ENCODE measurements around the gene GAN.
"Not testable (repeated sequence)": the region's sequence is repeated elsewhere in the genome, so short reads cannot be mapped to it uniquely, and the experiment has no call there.

GAN gene

GRCh38 chr16:81419806-81420205 is 105.0 kb downstream of the GAN start:
- no peak overlapping the region for H3K4me2 ChIP-seq (ENCODE audit: low read length)
- no peak overlapping the region for H3K18ac ChIP-seq (ENCODE audit: low read length)
- no peaks in the 10 kb centered on the region for H3K79me1 ChIP-seq (ENCODE audit: low read length)
- H3K27ac ChIP-seq (ENCODE audit: low read depth, low read length): no peak overlapping the region
- H3K4me1 ChIP-seq (ENCODE audit: control insufficient read depth, low read depth, low read length): no peaks in the 10 kb centered on the region
- H3K23ac ChIP-seq (ENCODE audit: low read length): no peak overlapping the region
- no peak overlapping the region for H3K4me3 ChIP-seq (ENCODE audit: low read length)
- H4K5ac ChIP-seq (ENCODE audit: low read length): no peak overlapping the region
- no peak overlapping the region for H2AK5ac ChIP-seq (ENCODE audit: low read length)
- H3K36me3 ChIP-seq (ENCODE audit: control insufficient read depth, insufficient read depth, low read length): no peaks in the 10 kb centered on the region
- H4K8ac ChIP-seq (ENCODE audit: low read depth, low read length): no peak overlapping the region
- no peak overlapping the region for H3K4ac ChIP-seq (ENCODE audit: low read depth, low read length)
- no peak for DNase-seq
- H2BK120ac ChIP-seq (ENCODE audit: low read depth, low read length): no peak overlapping the region
- no peaks in the 10 kb centered on the region for H3K79me2 ChIP-seq (ENCODE audit: control insufficient read depth, insufficient read depth, low read length)
- no peak overlapping the region for H2BK15ac ChIP-seq (replicated peaks; ENCODE audit: low read depth)
- H2BK5ac ChIP-seq (ENCODE audit: low read length): no peak overlapping the region
- H3K27me3 ChIP-seq (ENCODE audit: insufficient read depth, low read length, poor library complexity): no peaks in the 10 kb centered on the region
- H3K9ac ChIP-seq (ENCODE audit: low read length): no peak overlapping the region
- no CpG with 5 or more reads among the region's 9 CpGs for WGBS (ENCODE audit: extremely low coverage, insufficient coverage, low lambda C conversion rate)
- no peak overlapping the region for H3K56ac ChIP-seq (ENCODE audit: low read length)

GRCh38 chr16:81421126-81421525 is 106.4 kb downstream of the GAN start:
- no peak for DNase-seq
- Histone ChIP-seq H2BK15ac (replicated peaks; ENCODE audit: low read depth) (no peak overlapping the region), H3K79me1 (ENCODE audit: low read length) (no peaks in the 10 kb centered on the region), H3K79me2 (ENCODE audit: control insufficient read depth, insufficient read depth, low read length) (no peaks in the 10 kb centered on the region), H3K18ac (ENCODE audit: low read length) (no peak overlapping the region), H3K27ac (ENCODE audit: low read depth, low read length) (no peak overlapping the region), H3K9ac (ENCODE audit: low read length) (no peak overlapping the region), H2BK5ac (ENCODE audit: low read length) (no peak overlapping the region), H2BK120ac (ENCODE audit: low read depth, low read length) (no peak overlapping the region), H3K23ac (ENCODE audit: low read length) (no peak overlapping the region), H3K36me3 (ENCODE audit: control insufficient read depth, insufficient read depth, low read length) (no peaks in the 10 kb centered on the region), H3K4me2 (ENCODE audit: low read length) (no peak overlapping the region), H3K4me1 (ENCODE audit: control insufficient read depth, low read depth, low read length) (no peaks in the 10 kb centered on the region), H2AK5ac (ENCODE audit: low read length) (no peak overlapping the region), H3K4ac (ENCODE audit: low read depth, low read length) (no peak overlapping the region), H3K27me3 (ENCODE audit: insufficient read depth, low read length, poor library complexity) (no peaks in the 10 kb centered on the region), H3K56ac (ENCODE audit: low read length) (no peak overlapping the region), H3K4me3 (ENCODE audit: low read length) (no peak overlapping the region), H4K5ac (ENCODE audit: low read length) (no peak overlapping the region), H4K8ac (ENCODE audit: low read depth, low read length) (no peak overlapping the region)
- WGBS (ENCODE audit: extremely low coverage, insufficient coverage, low lambda C conversion rate): no CpG with 5 or more reads among the region's 2 CpGs

DNA sequence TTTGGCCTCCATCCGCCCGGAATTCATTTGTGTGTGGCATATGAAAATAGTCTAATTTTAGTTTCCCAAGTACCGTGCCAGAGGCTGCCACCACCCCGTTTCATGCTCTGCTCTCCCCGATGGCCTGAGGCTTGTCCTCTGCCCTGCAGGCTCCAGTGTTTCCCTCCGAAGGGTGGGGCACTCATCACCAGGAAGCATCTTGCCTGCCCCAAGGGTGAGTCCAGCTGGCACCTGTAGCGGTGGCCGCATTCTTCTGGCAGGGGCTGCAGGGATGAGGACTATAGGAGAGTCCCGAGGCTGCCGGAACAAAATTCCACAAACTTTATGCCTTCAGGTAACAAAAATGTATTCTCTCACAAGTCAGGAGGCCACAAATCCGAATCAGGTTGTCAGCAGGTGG is 106.8 kb downstream of the GAN start:
- Histone ChIP-seq H3K4me2 (ENCODE audit: low read length) (no peak overlapping the region), H2BK15ac (replicated peaks; ENCODE audit: low read depth) (no peak overlapping the region), H3K4ac (ENCODE audit: low read depth, low read length) (no peak overlapping the region), H2BK120ac (ENCODE audit: low read depth, low read length) (no peak overlapping the region), H3K79me2 (ENCODE audit: control insufficient read depth, insufficient read depth, low read length) (no peaks in the 10 kb centered on the region), H2BK5ac (ENCODE audit: low read length) (no peak overlapping the region), H3K79me1 (ENCODE audit: low read length) (no peaks in the 10 kb centered on the region), H3K18ac (ENCODE audit: low read length) (no peak overlapping the region), H4K5ac (ENCODE audit: low read length) (no peak overlapping the region), H3K4me1 (ENCODE audit: control insufficient read depth, low read depth, low read length) (no peaks in the 10 kb centered on the region), H4K8ac (ENCODE audit: low read depth, low read length) (no peak overlapping the region), H3K27me3 (ENCODE audit: insufficient read depth, low read length, poor library complexity) (no peaks in the 10 kb centered on the region), H3K36me3 (ENCODE audit: control insufficient read depth, insufficient read depth, low read length) (no peaks in the 10 kb centered on the region), H3K27ac (ENCODE audit: low read depth, low read length) (no peak overlapping the region), H3K23ac (ENCODE audit: low read length) (no peak overlapping the region), H3K4me3 (ENCODE audit: low read length) (no peak overlapping the region), H2AK5ac (ENCODE audit: low read length) (no peak overlapping the region), H3K56ac (ENCODE audit: low read length) (no peak overlapping the region), H3K9ac (ENCODE audit: low read length) (no peak overlapping the region)
- DNase-seq: no peak
- no CpG with 5 or more reads among the region's 11 CpGs for WGBS (ENCODE audit: extremely low coverage, insufficient coverage, low lambda C conversion rate)

DNA sequence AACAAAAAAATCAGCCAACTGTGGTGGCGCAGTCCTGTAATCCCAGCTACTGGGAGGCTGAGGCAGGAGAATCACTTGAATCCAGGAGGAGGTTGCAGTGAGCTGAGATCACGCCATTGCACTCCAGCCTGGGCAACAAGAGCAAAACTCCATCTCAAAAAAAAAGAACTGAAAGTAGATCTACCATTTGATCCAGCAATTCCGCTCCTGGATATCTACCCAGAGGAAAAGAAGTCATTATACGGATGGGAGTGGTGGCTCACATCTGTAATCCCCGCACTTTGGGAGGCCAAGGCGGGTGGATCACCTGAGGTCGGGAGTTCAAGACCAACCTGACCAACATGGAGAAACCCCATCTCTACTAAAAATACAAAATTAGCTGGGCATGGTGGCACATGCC is 107.4 kb downstream of the GAN start:
- not testable (repeated sequence) for H4K5ac ChIP-seq (ENCODE audit: low read length); H3K4ac ChIP-seq (ENCODE audit: low read depth, low read length); H2BK5ac ChIP-seq (ENCODE audit: low read length); H3K56ac ChIP-seq (ENCODE audit: low read length); H3K23ac ChIP-seq (ENCODE audit: low read length); H3K4me3 ChIP-seq (ENCODE audit: low read length); H2BK120ac ChIP-seq (ENCODE audit: low read depth, low read length); H3K36me3 ChIP-seq (ENCODE audit: control insufficient read depth, insufficient read depth, low read length); H3K4me2 ChIP-seq (ENCODE audit: low read length); H3K9ac ChIP-seq (ENCODE audit: low read length); H3K79me2 ChIP-seq (ENCODE audit: control insufficient read depth, insufficient read depth, low read length); H3K27ac ChIP-seq (ENCODE audit: low read depth, low read length); DNase-seq; H3K18ac ChIP-seq (ENCODE audit: low read length); H4K8ac ChIP-seq (ENCODE audit: low read depth, low read length); H3K79me1 ChIP-seq (ENCODE audit: low read length); H2AK5ac ChIP-seq (ENCODE audit: low read length); H3K4me1 ChIP-seq (ENCODE audit: control insufficient read depth, low read depth, low read length); H3K27me3 ChIP-seq (ENCODE audit: insufficient read depth, low read length, poor library complexity); H2BK15ac ChIP-seq (replicated peaks; ENCODE audit: low read depth)
- WGBS (ENCODE audit: extremely low coverage, insufficient coverage, low lambda C conversion rate): no CpG with 5 or more reads among the region's 7 CpGs

DNA sequence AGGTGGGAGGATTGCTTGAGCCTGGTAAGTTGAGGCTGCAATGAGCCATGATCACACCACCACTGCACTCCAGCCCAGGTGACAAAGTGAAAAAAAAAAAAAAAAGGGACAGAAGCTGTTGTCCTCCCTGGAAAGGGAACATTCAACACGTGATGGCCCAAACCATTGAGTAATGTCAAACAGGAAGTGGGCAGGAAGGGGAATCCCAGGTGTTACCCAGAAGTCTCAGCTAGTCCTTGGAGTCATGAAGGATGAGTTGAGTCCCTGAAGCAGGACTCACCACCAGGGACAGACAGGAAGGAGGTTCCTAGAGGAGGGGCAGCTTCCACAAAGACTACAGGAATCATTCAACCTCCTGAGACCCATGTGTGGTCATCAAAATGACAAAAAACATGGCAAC is 110.0 kb downstream of the GAN start:
- no peak overlapping the region for H2AK5ac ChIP-seq (ENCODE audit: low read length)
- no peak overlapping the region for H2BK15ac ChIP-seq (replicated peaks; ENCODE audit: low read depth)
- H3K18ac ChIP-seq (ENCODE audit: low read length): no peak overlapping the region
- no peaks in the 10 kb centered on the region for H3K79me1 ChIP-seq (ENCODE audit: low read length)
- no peak overlapping the region for H3K9ac ChIP-seq (ENCODE audit: low read length)
- H4K5ac ChIP-seq (ENCODE audit: low read length): no peak overlapping the region
- no peak overlapping the region for H3K27ac ChIP-seq (ENCODE audit: low read depth, low read length)
- H3K23ac ChIP-seq (ENCODE audit: low read length): no peak overlapping the region
- no peak overlapping the region for H3K56ac ChIP-seq (ENCODE audit: low read length)
- H3K79me2 ChIP-seq (ENCODE audit: control insufficient read depth, insufficient read depth, low read length): no peaks in the 10 kb centered on the region
- no CpG with 5 or more reads among the region's 1 CpG for WGBS (ENCODE audit: extremely low coverage, insufficient coverage, low lambda C conversion rate)
- H2BK5ac ChIP-seq (ENCODE audit: low read length): no peak overlapping the region
- no peak overlapping the region for H3K4me2 ChIP-seq (ENCODE audit: low read length)
- peaks cover 3% of the 10 kb centered on the region for H3K4me1 ChIP-seq (ENCODE audit: control insufficient read depth, low read depth, low read length)
- no peak overlapping the region for H3K4ac ChIP-seq (ENCODE audit: low read depth, low read length)
- peak; percentile 51 for DNase-seq
- no peak overlapping the region for H3K4me3 ChIP-seq (ENCODE audit: low read length)
- H3K36me3 ChIP-seq (ENCODE audit: control insufficient read depth, insufficient read depth, low read length): no peaks in the 10 kb centered on the region
- no peaks in the 10 kb centered on the region for H3K27me3 ChIP-seq (ENCODE audit: insufficient read depth, low read length, poor library complexity)
- H2BK120ac ChIP-seq (ENCODE audit: low read depth, low read length): no peak overlapping the region
- no peak overlapping the region for H4K8ac ChIP-seq (ENCODE audit: low read depth, low read length)

- Histone ChIP-seq H2BK120ac (ENCODE audit: low read depth, low read length) (no peak overlapping the region), H3K79me2 (ENCODE audit: control insufficient read depth, insufficient read depth, low read length) (no peaks in the 10 kb centered on the region), H2BK15ac (replicated peaks; ENCODE audit: low read depth) (no peak overlapping the region), H3K23ac (ENCODE audit: low read length) (no peak overlapping the region), H4K8ac (ENCODE audit: low read depth, low read length) (no peak overlapping the region), H3K27me3 (ENCODE audit: insufficient read depth, low read length, poor library complexity) (no peaks in the 10 kb centered on the region), H3K79me1 (ENCODE audit: low read length) (no peaks in the 10 kb centered on the region), H3K56ac (ENCODE audit: low read length) (no peak overlapping the region), H3K36me3 (ENCODE audit: control insufficient read depth, insufficient read depth, low read length) (no peaks in the 10 kb centered on the region), H2BK5ac (ENCODE audit: low read length) (no peak overlapping the region), H3K18ac (ENCODE audit: low read length) (no peak overlapping the region), H3K27ac (ENCODE audit: low read depth, low read length) (no peak overlapping the region), H2AK5ac (ENCODE audit: low read length) (no peak overlapping the region), H4K5ac (ENCODE audit: low read length) (no peak overlapping the region), H3K4ac (ENCODE audit: low read depth, low read length) (no peak overlapping the region), H3K4me1 (ENCODE audit: control insufficient read depth, low read depth, low read length) (peaks cover 3% of the 10 kb centered on the region), H3K9ac (ENCODE audit: low read length) (no peak overlapping the region), H3K4me3 (ENCODE audit: low read length) (no peak overlapping the region), H3K4me2 (ENCODE audit: low read length) (no peak overlapping the region)
- DNase-seq: no peak
- WGBS (ENCODE audit: extremely low coverage, insufficient coverage, low lambda C conversion rate): no CpG with 5 or more reads among the region's 6 CpGs
Measured at GRCh38 chr16:81427219-81427618, 112.5 kb downstream of the GAN start.

All from mesendoderm (in vitro differentiated cells).